ENCODE measurements around the gene HELZ. TPM values are rescaled to one million over a fixed set of nuclear protein-coding genes. Genes with fewer than 3 reads are reported as not detected.

HELZ gene
- total RNA-seq, 1 donor from 2014 or later, result 39.1 TPM

- Mint-ChIP-seq H3K27ac (ENCODE audit: unreplicated experiment) (no peak overlapping the region), H3K4me1 (peaks cover 6% of the 10 kb centered on the region), H3K36me3 (ENCODE audit: low read depth) (peaks cover 2% of the 10 kb centered on the region), H3K27me3 (ENCODE audit: low read depth) (no peaks in the 10 kb centered on the region), H3K4me3 (no peak overlapping the region), H3K9me3 (no peaks in the 10 kb centered on the region)
- no peak for TF ChIP-seq CTCF (conservative IDR thresholded peaks at IDR 0.05)
- DNase-seq (ENCODE audit: low read depth, low spot score), result no peak
Measured at GRCh38 chr17:67082107-67082506, 162.9 kb downstream of the HELZ start.

GRCh38 chr17:67080804-67081203 is 164.2 kb downstream of the HELZ start:
- Mint-ChIP-seq H3K36me3 (ENCODE audit: low read depth) (peaks cover 2% of the 10 kb centered on the region), H3K27ac (ENCODE audit: unreplicated experiment) (no peak overlapping the region), H3K9me3 (no peaks in the 10 kb centered on the region), H3K4me1 (peaks cover 4% of the 10 kb centered on the region), H3K27me3 (ENCODE audit: low read depth) (no peaks in the 10 kb centered on the region), H3K4me3 (no peak overlapping the region)
- DNase-seq (ENCODE audit: low read depth, low spot score), result no peak
- no peak for TF ChIP-seq CTCF (conservative IDR thresholded peaks at IDR 0.05)

- no peak overlapping the region for H3K27ac Mint-ChIP-seq (ENCODE audit: unreplicated experiment)
- H3K27me3 Mint-ChIP-seq (ENCODE audit: low read depth), result no peaks in the 10 kb centered on the region
- peaks cover 2% of the 10 kb centered on the region for H3K36me3 Mint-ChIP-seq (ENCODE audit: low read depth)
- TF ChIP-seq CTCF (conservative IDR thresholded peaks at IDR 0.05), result no peak
- no peaks in the 10 kb centered on the region for H3K9me3 Mint-ChIP-seq
- no peak for DNase-seq (ENCODE audit: low read depth, low spot score)
- no peak overlapping the region for H3K4me3 Mint-ChIP-seq
- no peaks in the 10 kb centered on the region for H3K4me1 Mint-ChIP-seq
Measured at GRCh38 chr17:67079491-67079890, 165.5 kb downstream of the HELZ start.

GRCh38 chr17:67078292-67078691 is 166.7 kb downstream of the HELZ start:
- no peaks in the 10 kb centered on the region for H3K4me1 Mint-ChIP-seq

GRCh38 chr17:67076290-67076689 is 168.7 kb downstream of the HELZ start:
- H3K27ac Mint-ChIP-seq (ENCODE audit: unreplicated experiment), result no peak overlapping the region
- H3K36me3 Mint-ChIP-seq (ENCODE audit: low read depth), result peaks cover 2% of the 10 kb centered on the region
- H3K9me3 Mint-ChIP-seq, result no peaks in the 10 kb centered on the region
- H3K27me3 Mint-ChIP-seq (ENCODE audit: low read depth), result no peaks in the 10 kb centered on the region
- H3K4me3 Mint-ChIP-seq, result no peak overlapping the region
- no peak for TF ChIP-seq CTCF (conservative IDR thresholded peaks at IDR 0.05)
- DNase-seq (ENCODE audit: low read depth, low spot score), result no peak
- H3K4me1 Mint-ChIP-seq, result no peaks in the 10 kb centered on the region

More at GRCh38 chr17:67078292-67078691, 166.7 kb downstream of the HELZ start:
- no peak for TF ChIP-seq CTCF (conservative IDR thresholded peaks at IDR 0.05)
- Mint-ChIP-seq H3K4me3 (no peak overlapping the region), H3K36me3 (ENCODE audit: low read depth) (peaks cover 2% of the 10 kb centered on the region), H3K9me3 (no peaks in the 10 kb centered on the region), H3K27me3 (ENCODE audit: low read depth) (no peaks in the 10 kb centered on the region), H3K27ac (ENCODE audit: unreplicated experiment) (no peak overlapping the region)
- DNase-seq (ENCODE audit: low read depth, low spot score), result no peak

- H3K4me3 Mint-ChIP-seq, result no peak overlapping the region
- no peak overlapping the region for H3K27ac Mint-ChIP-seq (ENCODE audit: unreplicated experiment)
Measured at GRCh38 chr17:67074781-67075180, 170.2 kb downstream of the HELZ start.

More at GRCh38 chr17:67074781-67075180, 170.2 kb downstream of the HELZ start:
- DNase-seq (ENCODE audit: low read depth, low spot score), result no peak
- Mint-ChIP-seq H3K27me3 (ENCODE audit: low read depth) (no peaks in the 10 kb centered on the region), H3K4me1 (peaks cover 6% of the 10 kb centered on the region), H3K36me3 (ENCODE audit: low read depth) (peaks cover 2% of the 10 kb centered on the region), H3K9me3 (no peaks in the 10 kb centered on the region)
- no peak for TF ChIP-seq CTCF (conservative IDR thresholded peaks at IDR 0.05)
